ENCODE results near the gene AFF3. TPM values are rescaled to one million over a fixed set of nuclear protein-coding genes. Genes with fewer than 3 reads are reported as not detected.

Gene AFF3, protein sequence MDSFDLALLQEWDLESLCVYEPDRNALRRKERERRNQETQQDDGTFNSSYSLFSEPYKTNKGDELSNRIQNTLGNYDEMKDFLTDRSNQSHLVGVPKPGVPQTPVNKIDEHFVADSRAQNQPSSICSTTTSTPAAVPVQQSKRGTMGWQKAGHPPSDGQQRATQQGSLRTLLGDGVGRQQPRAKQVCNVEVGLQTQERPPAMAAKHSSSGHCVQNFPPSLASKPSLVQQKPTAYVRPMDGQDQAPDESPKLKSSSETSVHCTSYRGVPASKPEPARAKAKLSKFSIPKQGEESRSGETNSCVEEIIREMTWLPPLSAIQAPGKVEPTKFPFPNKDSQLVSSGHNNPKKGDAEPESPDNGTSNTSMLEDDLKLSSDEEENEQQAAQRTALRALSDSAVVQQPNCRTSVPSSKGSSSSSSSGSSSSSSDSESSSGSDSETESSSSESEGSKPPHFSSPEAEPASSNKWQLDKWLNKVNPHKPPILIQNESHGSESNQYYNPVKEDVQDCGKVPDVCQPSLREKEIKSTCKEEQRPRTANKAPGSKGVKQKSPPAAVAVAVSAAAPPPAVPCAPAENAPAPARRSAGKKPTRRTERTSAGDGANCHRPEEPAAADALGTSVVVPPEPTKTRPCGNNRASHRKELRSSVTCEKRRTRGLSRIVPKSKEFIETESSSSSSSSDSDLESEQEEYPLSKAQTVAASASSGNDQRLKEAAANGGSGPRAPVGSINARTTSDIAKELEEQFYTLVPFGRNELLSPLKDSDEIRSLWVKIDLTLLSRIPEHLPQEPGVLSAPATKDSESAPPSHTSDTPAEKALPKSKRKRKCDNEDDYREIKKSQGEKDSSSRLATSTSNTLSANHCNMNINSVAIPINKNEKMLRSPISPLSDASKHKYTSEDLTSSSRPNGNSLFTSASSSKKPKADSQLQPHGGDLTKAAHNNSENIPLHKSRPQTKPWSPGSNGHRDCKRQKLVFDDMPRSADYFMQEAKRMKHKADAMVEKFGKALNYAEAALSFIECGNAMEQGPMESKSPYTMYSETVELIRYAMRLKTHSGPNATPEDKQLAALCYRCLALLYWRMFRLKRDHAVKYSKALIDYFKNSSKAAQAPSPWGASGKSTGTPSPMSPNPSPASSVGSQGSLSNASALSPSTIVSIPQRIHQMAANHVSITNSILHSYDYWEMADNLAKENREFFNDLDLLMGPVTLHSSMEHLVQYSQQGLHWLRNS (N-terminal part only)
- 0.99 TPM for polyA plus RNA-seq (2012; ENCODE audit: insufficient read depth, insufficient read length, low read depth)

GRCh38 chr2:100142393-100142792 lies at the start of gene AFF3:
Gene AFF3 (minus strand): TSS chr2:100142590. CDS start chr2:100104454, 38,136 bp downstream.
- H3K36me3 ChIP-seq, result no peaks in the 10 kb centered on the region
- no peak within 1 kb of the TSS for H3K4me3 ChIP-seq (ENCODE audit: low read depth, low read length)
- no peaks in the 10 kb centered on the region for H3K27me3 ChIP-seq
- TF ChIP-seq, protein P1, sequence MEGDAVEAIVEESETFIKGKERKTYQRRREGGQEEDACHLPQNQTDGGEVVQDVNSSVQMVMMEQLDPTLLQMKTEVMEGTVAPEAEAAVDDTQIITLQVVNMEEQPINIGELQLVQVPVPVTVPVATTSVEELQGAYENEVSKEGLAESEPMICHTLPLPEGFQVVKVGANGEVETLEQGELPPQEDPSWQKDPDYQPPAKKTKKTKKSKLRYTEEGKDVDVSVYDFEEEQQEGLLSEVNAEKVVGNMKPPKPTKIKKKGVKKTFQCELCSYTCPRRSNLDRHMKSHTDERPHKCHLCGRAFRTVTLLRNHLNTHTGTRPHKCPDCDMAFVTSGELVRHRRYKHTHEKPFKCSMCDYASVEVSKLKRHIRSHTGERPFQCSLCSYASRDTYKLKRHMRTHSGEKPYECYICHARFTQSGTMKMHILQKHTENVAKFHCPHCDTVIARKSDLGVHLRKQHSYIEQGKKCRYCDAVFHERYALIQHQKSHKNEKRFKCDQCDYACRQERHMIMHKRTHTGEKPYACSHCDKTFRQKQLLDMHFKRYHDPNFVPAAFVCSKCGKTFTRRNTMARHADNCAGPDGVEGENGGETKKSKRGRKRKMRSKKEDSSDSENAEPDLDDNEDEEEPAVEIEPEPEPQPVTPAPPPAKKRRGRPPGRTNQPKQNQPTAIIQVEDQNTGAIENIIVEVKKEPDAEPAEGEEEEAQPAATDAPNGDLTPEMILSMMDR (IDR thresholded peaks at IDR 0.05; ENCODE audit: low read depth, low read length), result no peak
- H3K9me3 ChIP-seq, result no peaks in the 10 kb centered on the region
- DNase-seq, result no peak
- 0 out of 2 replicates have a peak, but pooled peaks cover 6% of the 10 kb centered on the region for H3K4me1 ChIP-seq

- Histone ChIP-seq H3K4me1 (no peaks in the 10 kb centered on the region), H3K9me3 (no peaks in the 10 kb centered on the region), H3K36me3 (no peaks in the 10 kb centered on the region), H3K27me3 (no peaks in the 10 kb centered on the region), H3K4me3 (ENCODE audit: low read depth, low read length) (no peak overlapping the region)
- TF ChIP-seq, protein P1 (IDR thresholded peaks at IDR 0.05; ENCODE audit: low read depth, low read length), result no peak
- no peak for DNase-seq
Observed at GRCh38 chr2:100189387-100189786, 47.0 kb upstream of the AFF3 start.

- TF ChIP-seq, protein P1 (IDR thresholded peaks at IDR 0.05; ENCODE audit: low read depth, low read length), result no peak
- no peaks in the 10 kb centered on the region for H3K4me1 ChIP-seq
- DNase-seq, result no peak
- H3K9me3 ChIP-seq, result no peaks in the 10 kb centered on the region
- no peak overlapping the region for H3K4me3 ChIP-seq (ENCODE audit: low read depth, low read length)
- H3K27me3 ChIP-seq, result no peaks in the 10 kb centered on the region
- no peaks in the 10 kb centered on the region for H3K36me3 ChIP-seq
Observed at GRCh38 chr2:100188326-100188725, 45.9 kb upstream of the AFF3 start.

DNA sequence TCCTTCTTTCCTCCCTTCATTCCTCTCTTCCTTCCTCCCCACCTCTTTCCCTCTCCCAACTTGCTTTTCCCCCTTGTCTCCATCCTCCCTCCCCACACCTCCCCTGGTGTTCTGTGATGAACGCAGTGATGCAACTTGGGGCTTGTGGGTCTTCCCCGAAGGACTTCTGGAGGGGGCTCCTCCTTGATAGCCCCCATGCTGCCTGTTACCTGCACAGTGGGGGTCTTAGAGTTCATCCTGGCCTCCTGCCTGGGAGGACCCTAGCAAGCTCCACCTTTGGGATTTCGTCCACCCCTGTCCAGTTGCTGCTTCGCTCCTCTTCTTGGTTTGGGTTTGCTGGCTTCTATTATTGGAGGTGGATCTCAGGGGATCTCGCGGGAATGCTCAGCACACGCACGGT lies 43.7 kb upstream of the AFF3 start:
- H3K9me3 ChIP-seq, result no peaks in the 10 kb centered on the region
- H3K27me3 ChIP-seq, result no peaks in the 10 kb centered on the region
- H3K4me3 ChIP-seq (ENCODE audit: low read depth, low read length), result no peak overlapping the region
- no peaks in the 10 kb centered on the region for H3K36me3 ChIP-seq
- no peaks in the 10 kb centered on the region for H3K4me1 ChIP-seq
- TF ChIP-seq, protein P1 (IDR thresholded peaks at IDR 0.05; ENCODE audit: low read depth, low read length), result no peak
- no peak for DNase-seq

DNA sequence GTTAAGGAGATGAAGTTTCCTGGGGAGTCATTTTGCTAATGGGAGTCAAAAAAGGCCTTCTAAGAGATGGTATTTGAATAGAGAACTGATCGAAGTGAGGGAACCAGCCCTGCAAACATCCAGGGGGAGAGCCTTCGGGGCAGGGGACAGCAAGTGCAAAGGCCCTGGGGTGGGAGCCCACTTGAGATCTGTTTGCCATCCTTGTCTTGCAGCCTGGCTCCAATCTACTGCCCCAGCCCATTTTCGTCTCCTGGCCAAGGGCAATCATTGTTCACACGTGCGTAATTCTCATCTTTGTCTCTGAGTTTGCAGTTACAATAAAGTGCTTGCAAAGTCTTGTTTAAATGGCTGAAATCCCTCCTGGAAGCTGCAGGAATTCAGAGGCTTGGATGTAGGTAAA lies 43.1 kb upstream of the AFF3 start:
- no peaks in the 10 kb centered on the region for H3K36me3 ChIP-seq
- no peaks in the 10 kb centered on the region for H3K4me1 ChIP-seq
- H3K9me3 ChIP-seq, result no peaks in the 10 kb centered on the region
- TF ChIP-seq, protein P1 (IDR thresholded peaks at IDR 0.05; ENCODE audit: low read depth, low read length), result no peak
- no peaks in the 10 kb centered on the region for H3K27me3 ChIP-seq
- no peak for DNase-seq
- H3K4me3 ChIP-seq (ENCODE audit: low read depth, low read length), result no peak overlapping the region
